NCI-H1092 (cell line): ENCODE data around the gene ZBTB20.

Experiments
- DNase-seq: peaks from one replicate; lab custom pipeline; 2025; lab: John Stamatoyannopoulos, UW

The ZBTB20 gene

GRCh38 chr3:114762144-114762543, 384.9 kb downstream of the ZBTB20 start:
- no peak for DNase-seq

- DNase-seq = no peak
Measured at GRCh38 chr3:114760679-114761078, 386.4 kb downstream of the ZBTB20 start.

DNA sequence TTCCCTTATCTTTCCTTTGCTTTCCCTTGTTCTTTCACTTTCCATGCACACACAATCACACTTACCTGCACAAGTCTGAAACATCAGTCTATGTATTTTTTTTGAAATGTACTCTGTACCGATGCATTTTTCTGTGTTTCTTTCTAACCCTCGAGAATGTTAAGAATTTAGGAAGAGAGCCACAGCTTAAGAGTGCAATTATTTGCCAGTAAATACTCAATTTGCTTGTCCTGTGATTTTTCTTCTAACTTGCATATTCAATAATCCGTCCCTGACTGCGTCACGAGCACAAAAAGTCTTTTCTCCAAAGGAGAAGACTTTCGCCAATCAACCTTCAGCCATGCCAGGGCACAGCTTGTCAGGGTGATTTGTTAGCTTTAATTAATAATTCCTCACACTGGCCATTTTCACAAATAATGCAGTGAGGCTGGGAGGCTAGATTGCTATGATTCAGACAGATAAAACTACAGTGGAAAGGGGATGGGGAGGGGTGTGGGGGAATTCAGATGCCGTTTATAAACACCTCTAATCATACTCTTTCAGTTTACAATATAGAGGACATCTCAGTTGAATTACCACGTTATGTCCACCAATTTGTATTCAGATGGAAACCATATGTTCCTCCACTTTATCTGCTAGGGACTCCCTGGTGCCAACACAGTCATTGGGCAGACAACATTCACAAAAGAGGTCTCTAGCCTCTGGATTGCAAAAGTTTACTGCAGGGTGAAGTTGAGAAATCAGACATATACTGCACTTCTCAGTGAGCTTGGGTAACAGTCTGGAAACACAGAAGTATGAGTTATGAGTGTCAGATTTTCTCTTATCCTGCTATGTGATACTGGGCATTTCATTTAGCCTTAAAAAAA, 388.0 kb downstream of the ZBTB20 start:
- no peak for DNase-seq

GRCh38 chr3:114756506-114757279, 390.4 kb downstream of the ZBTB20 start:
- DNase-seq = no peak

DNA sequence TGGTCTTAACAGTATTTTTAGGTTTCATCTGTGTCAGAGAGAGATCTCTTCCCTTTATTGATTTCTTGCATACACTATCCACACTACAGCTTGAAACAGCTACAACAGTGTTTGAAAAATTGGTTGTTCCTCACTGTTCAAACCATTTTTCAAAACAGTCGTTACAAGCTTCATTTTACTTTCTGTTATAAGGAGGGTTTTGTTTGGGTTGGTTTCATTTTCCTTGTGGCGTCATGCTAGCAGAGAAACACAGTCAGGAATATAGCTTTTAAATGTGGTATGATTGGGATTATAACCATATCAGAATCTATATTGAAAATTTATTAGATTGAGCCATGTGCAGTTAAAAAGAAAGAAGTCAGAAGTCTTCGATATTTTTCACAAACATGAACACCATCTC, 400.6 kb downstream of the ZBTB20 start:
- no peak for DNase-seq

GRCh38 chr3:114745322-114746240, 401.5 kb downstream of the ZBTB20 start:
- no peak for DNase-seq

- DNase-seq = no peak
Measured at GRCh38 chr3:114743746-114744485, 403.2 kb downstream of the ZBTB20 start.

DNA sequence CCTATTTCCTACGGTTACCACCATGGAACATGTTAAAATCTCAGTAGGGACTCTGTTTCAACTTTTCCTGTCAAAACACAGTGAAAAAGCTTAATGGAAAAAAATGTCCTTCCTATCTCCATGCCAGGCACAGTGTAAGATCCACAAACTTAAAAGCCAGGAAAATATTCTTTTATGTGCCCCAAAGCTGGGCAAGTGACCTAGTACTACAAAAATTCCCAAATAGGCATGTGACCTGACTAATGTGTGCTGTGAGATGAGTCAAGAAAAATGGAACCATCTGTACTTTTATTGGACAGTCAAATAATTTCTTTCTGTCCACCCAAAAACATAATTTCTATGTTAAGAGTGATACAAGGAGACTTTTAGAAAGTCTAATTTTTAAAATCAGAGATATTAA, 406.0 kb downstream of the ZBTB20 start:
- no peak for DNase-seq

DNA sequence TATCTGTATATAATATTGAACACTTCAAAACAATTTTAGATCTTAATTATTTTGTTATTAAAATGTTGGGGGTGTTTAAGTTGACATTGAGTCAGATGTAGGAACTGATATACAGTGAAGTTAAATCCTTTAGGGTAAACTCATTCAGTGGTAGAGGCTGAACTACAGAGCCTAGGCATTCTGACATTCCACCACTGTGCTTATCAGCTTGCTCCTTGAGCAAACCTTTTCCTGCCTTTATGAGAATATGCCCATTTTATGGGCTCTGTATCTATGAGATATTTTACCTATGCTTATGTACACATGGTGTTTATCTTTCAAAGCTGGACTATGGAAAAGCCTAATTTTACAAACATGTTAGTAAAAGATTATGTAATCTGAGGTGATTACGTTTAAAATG, 407.5 kb downstream of the ZBTB20 start:
- no peak for DNase-seq

DNA sequence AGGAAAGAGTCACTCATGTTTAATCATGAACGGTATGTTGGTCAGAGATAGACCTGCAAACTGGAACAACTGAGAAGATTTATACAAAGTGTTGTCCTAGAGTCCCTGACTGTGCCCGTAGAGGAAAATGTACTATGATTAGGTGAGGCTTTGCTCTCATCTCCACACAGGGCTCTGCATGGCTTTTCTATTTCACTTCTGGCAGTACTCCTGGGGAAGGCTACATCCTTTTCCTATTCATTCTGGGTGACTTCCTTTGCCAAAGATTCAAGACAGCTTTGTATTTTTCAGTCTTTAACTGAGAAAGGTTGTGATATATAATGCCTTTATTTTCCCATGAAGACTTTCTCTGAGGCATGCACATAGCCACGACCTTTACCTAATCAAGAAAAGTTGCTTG, 414.7 kb downstream of the ZBTB20 start:
- DNase-seq = no peak

DNA sequence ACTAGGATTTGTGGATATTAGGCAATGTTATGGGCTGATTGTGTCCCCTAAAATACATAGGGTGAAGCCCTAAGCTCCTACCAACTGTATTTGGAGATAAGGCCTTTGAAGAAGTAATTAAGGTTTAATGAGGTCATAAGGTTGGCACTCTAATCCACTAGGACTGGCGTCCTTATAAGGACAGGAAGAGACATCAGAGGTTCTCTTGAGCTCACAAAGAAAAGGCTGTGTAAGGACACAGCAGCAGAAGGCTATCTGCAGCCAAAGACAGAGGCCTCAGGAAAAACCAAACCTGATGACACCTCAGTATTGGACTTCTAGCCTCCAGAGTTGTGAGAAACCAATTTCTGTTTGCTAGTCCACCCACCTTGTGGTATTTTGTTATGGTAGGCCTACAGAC, 416.7 kb downstream of the ZBTB20 start:
- DNase-seq = no peak

GRCh38 chr3:114727373-114727772, 419.7 kb downstream of the ZBTB20 start:
- DNase-seq = no peak

DNA sequence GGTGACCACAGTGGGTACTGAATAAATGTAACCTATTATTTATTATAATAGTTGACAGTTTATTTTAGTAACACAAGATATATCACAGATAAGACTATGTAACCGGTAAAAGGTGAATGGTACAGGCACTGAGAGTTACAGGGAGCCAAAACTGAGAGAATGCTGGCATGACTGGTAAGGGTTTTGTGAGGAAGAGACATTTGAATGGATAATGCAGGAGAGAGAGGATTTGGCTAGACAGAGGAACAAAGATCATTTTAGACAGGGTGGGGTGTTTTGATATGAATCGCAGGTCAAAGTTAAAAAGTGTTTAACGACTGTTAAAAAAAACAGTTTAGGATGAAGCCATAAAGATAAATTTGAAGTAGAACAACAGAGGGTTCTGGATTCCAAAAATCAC, 421.1 kb downstream of the ZBTB20 start:
- DNase-seq = no peak

- DNase-seq = no peak
Measured at GRCh38 chr3:114722530-114722929, 424.6 kb downstream of the ZBTB20 start.

- no peak for DNase-seq
Measured at GRCh38 chr3:114721864-114722263, 425.2 kb downstream of the ZBTB20 start.

- DNase-seq = no peak
Measured at GRCh38 chr3:114721209-114721608, 425.9 kb downstream of the ZBTB20 start.

DNA sequence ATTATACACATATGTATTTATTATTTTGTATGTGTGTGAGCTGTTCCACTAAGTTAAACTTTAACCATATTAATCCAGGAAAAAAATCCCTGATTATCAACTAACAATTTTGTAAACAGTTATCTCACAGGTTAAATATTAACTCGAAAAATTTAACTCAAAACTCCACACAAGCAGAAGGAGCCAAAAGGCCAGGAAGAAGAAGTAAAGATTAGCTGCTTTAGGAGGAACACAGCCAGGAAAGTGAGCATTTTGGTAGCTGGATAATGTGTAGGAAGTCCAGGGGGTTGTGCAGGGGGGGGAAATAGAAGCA, 428.2 kb downstream of the ZBTB20 start:
- no peak for DNase-seq

DNA sequence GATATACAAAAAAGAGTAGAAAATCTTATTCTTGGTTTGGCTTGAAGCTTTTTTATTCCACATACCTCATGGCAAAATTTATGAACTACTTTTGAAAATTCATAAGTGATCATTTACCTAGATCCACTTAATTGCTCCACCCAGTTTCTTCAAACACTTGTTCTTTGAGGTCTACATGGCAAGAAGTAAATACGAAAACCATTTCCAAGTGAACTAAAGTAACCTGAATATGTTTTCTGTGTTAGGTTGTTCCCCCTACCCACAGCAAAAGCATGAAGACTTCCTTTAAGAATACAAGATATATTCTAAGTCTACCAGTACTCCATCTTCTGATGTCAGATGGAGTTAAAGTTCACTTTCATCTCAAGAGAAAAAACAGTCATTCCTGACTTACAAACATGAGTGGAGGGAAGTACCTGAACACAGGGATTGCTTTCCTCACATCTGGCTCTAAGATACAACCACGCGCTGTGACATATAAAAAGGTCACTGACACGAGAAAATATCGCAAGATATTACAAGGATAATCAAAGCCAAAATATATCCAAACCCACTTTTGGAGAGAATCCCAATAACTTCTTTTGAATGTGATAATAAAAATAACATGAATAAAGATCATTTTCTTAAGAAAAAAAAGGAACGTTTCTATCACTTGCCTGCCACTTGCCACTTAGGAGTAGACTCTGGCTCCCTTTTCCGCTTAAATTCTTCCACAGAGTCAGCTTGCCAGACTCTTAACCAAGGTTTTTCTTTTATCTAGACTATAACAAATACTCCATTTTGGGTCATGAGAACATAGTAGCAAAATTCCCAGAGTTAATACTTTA, 428.8 kb downstream of the ZBTB20 start:
- DNase-seq = no peak

- no peak for DNase-seq
Measured at GRCh38 chr3:114716916-114717315, 430.2 kb downstream of the ZBTB20 start.

DNA sequence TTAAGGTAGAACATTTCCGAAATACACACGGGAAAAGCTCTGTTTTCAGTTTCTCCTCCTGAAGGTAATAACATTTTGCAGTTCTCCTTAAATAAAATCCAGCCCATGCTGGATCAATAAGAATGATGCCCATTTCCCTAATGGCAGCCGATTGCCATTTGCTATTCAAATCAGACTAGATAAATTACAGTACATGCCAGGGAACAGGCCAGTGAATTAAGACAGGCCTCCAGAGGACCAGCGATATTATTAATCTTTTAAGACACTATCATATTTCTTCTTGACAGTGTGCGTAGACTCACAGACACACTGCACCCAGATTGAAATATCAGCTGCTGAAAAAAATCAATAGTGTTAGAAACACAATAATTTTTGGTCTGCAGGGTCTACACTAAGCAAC, 431.0 kb downstream of the ZBTB20 start:
- no peak for DNase-seq

- DNase-seq = no peak
Measured at GRCh38 chr3:114714957-114715460, 432.1 kb downstream of the ZBTB20 start.
